RWPE2 (cell line): Measurements from ENCODE around the gene MAPK11.

Experiments used
- ATAC-seq: fragments of 200-7000 bp; cut with Tn5 transposase; 3 replicates; pipeline ENCODE4 v1.9.1; 2021; ENCODE audit warnings: low read depth
- DNase-seq: peaks from one replicate; pipeline ENCODE4 v3.0.0-alpha.2; 2020; ENCODE audit warnings: low spot score
- H3K27ac ChIP-seq: fragments of 450-650 bp; 2 replicates; pipeline ENCODE4 v1.5.1; 2017; ENCODE audit warnings: mild to moderate bottlenecking; ENCODE audit not compliant: poor library complexity, severe bottlenecking
- H3K27me3 ChIP-seq: fragments of 250-450 bp; sonication (Bioruptor Pico); 2 replicates; pipeline ENCODE4 v1.5.1; 2021; ENCODE audit warnings: mild to moderate bottlenecking, moderate library complexity; ENCODE audit not compliant: insufficient read depth, poor library complexity, severe bottlenecking
- H3K36me3 ChIP-seq: fragments of 250-450 bp; sonication (Bioruptor Pico); 2 replicates; pipeline ENCODE4 v1.5.1; 2020; ENCODE audit warnings: low read depth, mild to moderate bottlenecking, moderate library complexity
- H3K4me1 ChIP-seq: fragments of 250-450 bp; sonication (Bioruptor Pico); 2 replicates; pipeline ENCODE4 v1.5.1; 2021; ENCODE audit warnings: mild to moderate bottlenecking, moderate library complexity; ENCODE audit not compliant: insufficient read depth, poor library complexity, severe bottlenecking
- H3K4me3 ChIP-seq: fragments of 250-450 bp; sonication (Bioruptor Pico); 2 replicates; pipeline ENCODE4 v1.5.1; 2021; ENCODE audit warnings: mild to moderate bottlenecking, moderate library complexity; ENCODE audit not compliant: severe bottlenecking
- H3K9me3 ChIP-seq: fragments of 250-450 bp; sonication (Bioruptor Pico); 2 replicates; pipeline ENCODE4 v1.5.1; 2021; ENCODE audit warnings: mild to moderate bottlenecking, moderate library complexity; ENCODE audit not compliant: severe bottlenecking
- CTCF ChIP-seq: fragments of 450-650 bp; IDR thresholded peaks from one replicate; pipeline ENCODE4 v1.5.1; 2017; ENCODE audit warnings: mild to moderate bottlenecking, moderate library complexity; ENCODE audit not compliant: poor library complexity, severe bottlenecking

Gene MAPK11

DNA sequence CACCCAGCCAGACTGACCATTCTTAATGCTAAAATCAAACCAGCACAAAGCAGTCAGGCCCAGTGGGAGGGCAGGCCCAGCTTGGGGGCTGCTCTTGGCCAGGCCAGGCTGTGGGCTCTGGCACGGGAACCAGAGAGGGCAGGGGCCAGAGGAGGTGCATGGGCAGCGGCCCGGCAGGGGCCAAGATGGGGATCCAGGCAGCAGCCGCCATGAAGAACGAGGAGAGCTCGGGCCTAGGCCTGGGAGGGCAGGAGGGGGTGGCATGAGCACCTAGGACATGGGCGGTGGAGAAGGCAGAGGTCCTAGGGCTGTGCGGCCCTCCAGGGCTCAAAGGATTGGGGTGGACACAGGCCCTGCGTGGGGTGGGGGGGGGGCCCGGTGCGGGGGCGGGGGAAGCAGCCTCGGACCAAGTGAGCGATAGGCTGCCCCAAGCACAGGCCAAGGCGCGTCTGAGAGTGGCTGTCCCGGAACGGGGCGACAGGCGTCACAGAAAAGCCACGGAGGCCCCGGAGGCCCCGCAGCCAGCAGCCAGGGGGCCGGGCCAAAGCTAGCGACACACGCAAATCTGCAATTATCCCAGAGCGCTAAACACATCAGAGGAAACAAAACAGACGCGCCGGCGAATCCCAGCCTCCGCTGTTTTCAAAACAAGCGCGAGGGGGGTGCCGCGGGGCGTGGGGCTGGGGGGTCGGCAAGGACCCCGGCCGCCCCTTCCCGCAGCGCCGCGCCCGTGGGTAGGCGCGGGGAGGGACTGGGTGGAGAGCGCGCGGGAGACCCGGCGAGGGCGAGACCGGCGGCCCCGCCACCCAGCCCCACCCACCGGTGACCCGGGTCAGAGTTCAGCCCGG lies 29.0 kb upstream of the MAPK11 start:
- Histone ChIP-seq H3K4me1 (peaks cover 43% of the 10 kb centered on the region), H3K27me3 (no peaks in the 10 kb centered on the region), H3K27ac (peak overlapping the region; percentile 99), H3K9me3 (no peaks in the 10 kb centered on the region), H3K4me3 (no peak overlapping the region), H3K36me3 (peaks cover 31% of the 10 kb centered on the region)
- no peak for TF ChIP-seq CTCF
- no peak for DNase-seq
- ATAC-seq = no peak

DNA sequence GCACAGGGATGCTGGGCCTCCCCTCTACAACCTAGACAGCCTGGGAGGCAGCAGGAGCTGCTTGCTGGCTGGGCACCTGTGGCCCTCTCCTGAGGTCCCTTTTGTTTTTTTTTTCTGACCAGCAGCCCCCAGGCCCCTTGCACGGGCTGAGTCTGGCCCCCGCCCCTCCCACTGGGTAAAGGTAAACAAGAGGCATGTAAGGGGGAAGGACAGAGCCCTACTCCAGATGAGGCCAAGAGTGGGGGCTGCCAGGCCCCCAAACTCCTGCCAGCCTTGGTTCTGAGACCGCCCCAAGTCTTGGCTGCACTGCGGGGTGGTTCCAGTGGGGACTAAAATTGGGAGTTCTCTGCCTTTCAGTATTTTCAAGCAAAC lies 28.1 kb upstream of the MAPK11 start:
- ATAC-seq = no peak
- no peak for TF ChIP-seq CTCF
- Histone ChIP-seq H3K27ac (peak overlapping the region; percentile 99), H3K36me3 (peaks cover 29% of the 10 kb centered on the region), H3K4me3 (no peak overlapping the region), H3K9me3 (no peaks in the 10 kb centered on the region), H3K27me3 (no peaks in the 10 kb centered on the region), H3K4me1 (peaks cover 40% of the 10 kb centered on the region)
- no peak for DNase-seq

- Histone ChIP-seq H3K4me3 (no peak overlapping the region), H3K9me3 (no peaks in the 10 kb centered on the region), H3K27ac (peak overlapping the region; percentile 99), H3K36me3 (peaks cover 26% of the 10 kb centered on the region), H3K4me1 (peaks cover 34% of the 10 kb centered on the region), H3K27me3 (no peaks in the 10 kb centered on the region)
- ATAC-seq = no peak
- TF ChIP-seq CTCF = no peak
- DNase-seq = no peak
These were observed 27.5 kb upstream of the MAPK11 start for GRCh38 chr22:50297510-50298265.

DNA sequence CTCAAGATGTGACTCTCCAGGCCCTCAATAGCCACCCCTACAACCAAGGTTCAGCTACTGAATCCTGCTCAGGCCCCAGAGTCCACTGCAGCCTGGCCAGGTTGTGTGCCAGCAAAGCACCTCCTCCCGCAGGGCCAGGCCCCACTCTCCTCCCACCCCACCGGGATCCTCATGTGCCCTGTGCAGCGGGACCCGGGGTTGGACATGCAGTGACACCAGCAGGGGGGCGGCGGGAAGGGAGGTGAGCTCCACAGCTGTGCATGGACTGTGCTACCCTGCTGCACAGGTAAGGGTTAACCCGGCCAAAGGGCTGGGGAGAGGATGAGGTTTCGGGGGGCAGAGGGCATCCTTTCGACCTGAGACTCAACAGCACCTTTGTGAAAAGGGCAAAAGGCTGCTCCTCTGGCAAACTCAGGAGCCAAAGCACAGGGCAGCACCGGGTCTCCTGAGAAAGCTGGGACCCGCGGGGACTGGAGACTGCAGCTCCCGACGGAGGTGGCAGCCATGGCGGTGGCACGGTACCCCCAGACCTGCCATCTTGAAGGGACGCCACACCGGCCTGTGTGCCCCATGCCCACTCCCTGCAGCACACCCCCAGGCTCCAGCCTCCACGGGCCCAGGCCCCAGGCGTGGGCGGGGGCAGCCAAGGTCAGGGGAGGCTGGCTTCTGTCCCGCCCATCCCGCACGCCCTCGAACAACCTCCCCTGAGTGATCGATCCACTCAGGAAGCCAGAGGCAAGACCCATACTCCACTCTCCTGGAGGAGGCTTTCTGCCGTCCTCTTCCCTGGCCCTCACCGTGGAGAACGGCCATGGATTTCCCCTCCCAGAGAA lies 26.7 kb upstream of the MAPK11 start:
- Histone ChIP-seq H3K36me3 (peaks cover 32% of the 10 kb centered on the region), H3K4me1 (peaks cover 30% of the 10 kb centered on the region), H3K27ac (peak overlapping the region; percentile 99), H3K27me3 (no peaks in the 10 kb centered on the region), H3K4me3 (no peak overlapping the region), H3K9me3 (no peaks in the 10 kb centered on the region)
- no peak for ATAC-seq
- no peak for TF ChIP-seq CTCF
- no peak for DNase-seq
